Transverse colon (tissue), 4 donors: ENCODE results near the gene DNMBP. TPM values are rescaled to one million over a fixed set of nuclear protein-coding genes. Genes with fewer than 3 reads are reported as not detected.

ENCODE experiments used
- DNase-seq: peaks from one replicate; pipeline ENCODE4 v3.0.0-alpha.2; 2019
- H3K27ac ChIP-seq, 4 donors: fragments of 200-600 bp; sonication (generic); 2 replicates each; pipeline ENCODE4 v1.5.1; 2016 to 2018; ENCODE audit warnings: inconsistent platforms in 4 of 4
- H3K27me3 ChIP-seq: fragments of 200-600 bp; sonication (generic); 2 replicates; pipeline ENCODE4 v1.5.1; 2017; ENCODE audit warnings: inconsistent platforms
- H3K36me3 ChIP-seq, 4 donors: fragments of 200-600 bp; sonication (generic); 2 replicates each; pipeline ENCODE4 v1.5.1; 2017 to 2019; ENCODE audit warnings: inconsistent platforms in 4 of 4
- H3K4me1 ChIP-seq, 4 donors: fragments of 200-600 bp; sonication (generic); 2 replicates each; pipeline ENCODE4 v1.5.1; 2017 to 2020; ENCODE audit warnings: inconsistent platforms in 4 of 4
- H3K4me3 ChIP-seq, 4 donors: fragments of 200-600 bp; sonication (generic); 1 replicate in 1 of 4; 2 replicates in 3 of 4; pipeline versions ENCODE4 v1.5.1 to v1.6.1; 2017 to 2019; ENCODE audit warnings: inconsistent platforms in 4 of 4
- H3K9me3 ChIP-seq, 2 donors: fragments of 200-600 bp; sonication (generic); 2 replicates each; pipeline ENCODE4 v1.5.1; 2017 to 2019; ENCODE audit warnings: inconsistent platforms in 2 of 2
- EP300 ChIP-seq: sonication (generic); formaldehyde crosslinking; IDR thresholded peaks from one replicate; pipeline ENCODE4 v1.6.1; 2017; ENCODE audit warnings: antibody characterized with exemption, low read depth
- POLR2A ChIP-seq: fragments of 450-650 bp; IDR thresholded peaks from one replicate; pipeline ENCODE4 v1.6.1; 2016; ENCODE audit warnings: antibody characterized with exemption, mild to moderate bottlenecking, moderate library complexity
- POLR2AphosphoS5 ChIP-seq, 3 donors: sonication (generic); formaldehyde crosslinking; IDR thresholded peaks; one replicate each; pipeline ENCODE4 v1.6.1; 2016; ENCODE audit warnings: antibody characterized with exemption in 3 of 3
- WGBS, 2 donors: methylation state at CpG; one replicate each; pipeline ENCODE4 v1.1.5; 2018; ENCODE audit warnings: low coverage in 1 of 2; 5-methylcytosine and 5-hydroxymethylcytosine counted together
- in situ Hi-C, 4 donors: fragments of 200-750 bp; cut with MboI; loops; one replicate each; pipeline versions ENCODE4 v1.15.0 to v1.15.1; 2017; ENCODE audit warnings: low sequenced_read_pairs in 3 of 4, low pct_ligation_motif_present in 1 of 4, low pct_unique_long_range_greater_than_20kb in 1 of 4
- intact Hi-C: fragments of 100-400 bp; cut with DNase I; formaldehyde crosslinking; loops from one replicate; pipeline ENCODE4 v1.15.1; 2023; ENCODE audit warnings: low total_unique reads
- total RNA-seq, 4 donors: library from RNA; depleted of rRNA; stranded (reverse); fragments of >200 nt; gene quantifications; one replicate each; pipeline ENCODE4 v1.1.0, GENCODE V29; 2016
- TF ChIP-seq, protein P1 (sequence below), 5 experiments: fragments of 200-600 bp in 3 of 5; fragments of 450-650 bp in 2 of 5; sonication (generic) in 3 of 5; IDR thresholded peaks; 1 replicate in 2 of 5; 2 replicates in 3 of 5; pipeline ENCODE4 v1.5.1; 2016 to 2017; ENCODE audit warnings: antibody characterized with exemption in 5 of 5, inconsistent platforms in 3 of 5, mild to moderate bottlenecking in 2 of 5, moderate library complexity in 1 of 5

The DNMBP gene
- total RNA-seq, 4 donors from 2014 or later = 38.5 to 68.5 (median 48.0) TPM

DNA sequence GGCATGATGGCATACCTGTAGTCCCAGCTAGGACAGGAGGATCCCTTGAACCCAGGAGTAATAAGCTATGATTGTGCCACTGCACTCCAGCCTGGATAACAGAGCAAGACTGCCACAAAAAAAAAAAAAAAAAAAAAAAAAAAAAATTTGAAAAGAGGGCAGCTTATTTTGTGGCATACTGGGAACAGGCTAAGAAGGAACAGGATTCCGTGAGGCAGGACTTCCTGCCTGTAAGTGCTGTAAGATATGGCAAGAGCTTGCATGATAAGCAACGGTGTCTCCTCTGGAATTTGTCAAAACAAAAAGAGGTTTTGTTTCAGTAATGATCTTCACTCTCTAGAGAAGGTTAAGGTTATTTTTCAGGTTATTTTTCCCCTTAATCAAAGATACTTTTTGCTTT lies 126.2 kb downstream of the DNMBP start:
- intact Hi-C loops (no loop called here), in situ Hi-C loops (no loop called here)
- no peak for DNase-seq
- Histone ChIP-seq H3K4me3 (no peak overlapping the region), H3K27me3 (no peaks in the 10 kb centered on the region), H3K9me3 (no peaks in the 10 kb centered on the region), H3K4me1 (no peaks in the 10 kb centered on the region), H3K27ac (no peak overlapping the region), H3K36me3 (peaks cover 0 to 84% (median 36%) of the 10 kb centered on the region in 4 donors)
- 71 to 80% methylated on average over 2 of the region's 2 CpGs for WGBS, 2 donors
- TF ChIP-seq, protein P1, sequence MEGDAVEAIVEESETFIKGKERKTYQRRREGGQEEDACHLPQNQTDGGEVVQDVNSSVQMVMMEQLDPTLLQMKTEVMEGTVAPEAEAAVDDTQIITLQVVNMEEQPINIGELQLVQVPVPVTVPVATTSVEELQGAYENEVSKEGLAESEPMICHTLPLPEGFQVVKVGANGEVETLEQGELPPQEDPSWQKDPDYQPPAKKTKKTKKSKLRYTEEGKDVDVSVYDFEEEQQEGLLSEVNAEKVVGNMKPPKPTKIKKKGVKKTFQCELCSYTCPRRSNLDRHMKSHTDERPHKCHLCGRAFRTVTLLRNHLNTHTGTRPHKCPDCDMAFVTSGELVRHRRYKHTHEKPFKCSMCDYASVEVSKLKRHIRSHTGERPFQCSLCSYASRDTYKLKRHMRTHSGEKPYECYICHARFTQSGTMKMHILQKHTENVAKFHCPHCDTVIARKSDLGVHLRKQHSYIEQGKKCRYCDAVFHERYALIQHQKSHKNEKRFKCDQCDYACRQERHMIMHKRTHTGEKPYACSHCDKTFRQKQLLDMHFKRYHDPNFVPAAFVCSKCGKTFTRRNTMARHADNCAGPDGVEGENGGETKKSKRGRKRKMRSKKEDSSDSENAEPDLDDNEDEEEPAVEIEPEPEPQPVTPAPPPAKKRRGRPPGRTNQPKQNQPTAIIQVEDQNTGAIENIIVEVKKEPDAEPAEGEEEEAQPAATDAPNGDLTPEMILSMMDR (IDR thresholded peaks at IDR 0.05) = no peak
- no peak for TF ChIP-seq POLR2A
- no peak for TF ChIP-seq EP300
- TF ChIP-seq POLR2AphosphoS5 (IDR thresholded peaks at IDR 0.05) = no peak

DNA sequence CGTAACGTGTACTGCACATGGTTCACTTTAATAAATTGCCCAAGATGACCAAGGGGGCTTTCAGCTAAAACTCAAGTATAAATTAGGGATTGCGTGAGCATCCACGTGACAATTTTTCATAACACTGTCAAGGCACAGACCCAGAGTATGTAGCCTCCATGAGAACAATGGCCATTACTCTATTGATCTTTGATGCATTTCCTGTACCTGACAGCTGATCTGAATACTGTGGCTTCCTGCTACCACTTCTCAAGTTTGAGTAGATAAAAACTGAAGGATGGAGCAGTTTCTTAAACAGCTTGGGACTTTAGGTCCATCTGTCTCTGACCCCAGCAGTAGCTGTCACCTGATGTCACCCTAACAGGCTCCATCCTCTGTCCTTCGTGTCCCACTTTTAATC lies 128.4 kb downstream of the DNMBP start:
- Histone ChIP-seq H3K4me3 (no peak overlapping the region), H3K36me3 (peaks cover 0 to 91% (median 40%) of the 10 kb centered on the region in 4 donors), H3K27me3 (no peaks in the 10 kb centered on the region), H3K27ac (no peak overlapping the region), H3K9me3 (no peaks in the 10 kb centered on the region), H3K4me1 (no peaks in the 10 kb centered on the region)
- in situ Hi-C loops (no loop called here), intact Hi-C loops (no loop called here)
- no peak for DNase-seq
- 87 to 91% methylated on average over 3 to 5 of the region's 5 CpGs for WGBS, 2 donors
- TF ChIP-seq POLR2A (no peak), POLR2AphosphoS5 (IDR thresholded peaks at IDR 0.05) (no peak), EP300 (no peak)
- TF ChIP-seq, protein P1 (IDR thresholded peaks at IDR 0.05) = no peak

GRCh38 chr10:99880080-99880835 lies 129.5 kb downstream of the DNMBP start:
- in situ Hi-C loops (no loop called here), intact Hi-C loops (no loop called here)
- no peak for DNase-seq
- 78 to 82% methylated on average over 5 to 19 of the region's 19 CpGs for WGBS, 2 donors
- Histone ChIP-seq H3K4me3 (no peak overlapping the region), H3K36me3 (peaks cover 0 to 89% (median 39%) of the 10 kb centered on the region in 4 donors), H3K27ac (peak overlapping the region in 3 of 4 donors; percentile 15 to 30 (median 28)), H3K4me1 (no peaks in the 10 kb centered on the region), H3K9me3 (no peaks in the 10 kb centered on the region), H3K27me3 (no peaks in the 10 kb centered on the region)
- TF ChIP-seq POLR2A (no peak), EP300 (no peak)
- TF ChIP-seq, protein P1 (IDR thresholded peaks at IDR 0.05) = no peak

GRCh38 chr10:99875473-99875872 lies 134.3 kb downstream of the DNMBP start:
- in situ Hi-C loops = no loop called here
- no peak for DNase-seq
- TF ChIP-seq POLR2A (no peak), POLR2AphosphoS5 (IDR thresholded peaks at IDR 0.05) (no peak)
- Histone ChIP-seq H3K4me3 (no peak overlapping the region), H3K36me3 (peaks cover 0 to 47% (median 23%) of the 10 kb centered on the region in 4 donors), H3K9me3 (no peaks in the 10 kb centered on the region), H3K27me3 (no peaks in the 10 kb centered on the region), H3K4me1 (no peaks in the 10 kb centered on the region), H3K27ac (no peak overlapping the region)
- intact Hi-C loops = no loop called here
- 78 to 82% methylated on average over 5 of the region's 5 CpGs for WGBS, 2 donors
